Right renal pelvis (tissue), 4 donors: ENCODE measurements around the gene CAMK1G. TPM values are rescaled to one million over a fixed set of nuclear protein-coding genes. Genes with fewer than 3 reads are reported as not detected.

Experiments used
- DNase-seq, 4 donors: peaks; one replicate each; pipeline ENCODE4 v3.0.0-alpha.2; 2013; ENCODE audit warnings: low read depth in 4 of 4, low spot score in 3 of 4, missing footprints in 1 of 4
- polyA plus RNA-seq, 4 donors: library from polyadenylated mRNA; unstranded; fragments of 120-200 nt; gene quantifications; one replicate each; pipeline ENCODE4 v1.2.1, GENCODE V29; 2013; ENCODE audit not compliant: insufficient read length in 4 of 4

The CAMK1G gene
- 1 to 10 TPM; 5.4 to 6.6 (median 6.2) TPM for polyA plus RNA-seq

DNA sequence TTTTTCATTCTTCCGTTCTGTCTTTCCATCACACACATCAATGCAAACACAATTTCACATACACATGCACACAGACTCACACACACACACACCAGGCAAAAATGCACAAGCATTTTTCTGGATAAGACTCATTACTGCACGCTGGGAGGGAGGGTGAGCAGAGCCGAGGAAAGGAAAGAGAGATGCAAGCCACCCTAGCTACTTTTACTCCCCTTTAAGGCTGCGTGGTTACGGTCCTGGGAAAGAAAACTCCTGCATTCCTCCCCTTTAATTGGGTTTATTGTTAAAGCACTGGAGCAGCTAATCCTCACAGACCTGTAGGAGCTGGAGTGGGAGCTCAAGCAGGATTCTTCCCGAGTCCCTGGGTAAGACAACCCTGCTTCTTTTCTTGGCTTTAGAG lies at the start of gene CAMK1G:
TSS of gene CAMK1G (plus strand) at position 307 of the 400 bp plus-strand sequence. CDS start 11,270 bp downstream, outside the sequence.
- DNase-seq: peak in 3 of 4 donors; percentile 58 to 72 (median 63)

DNA sequence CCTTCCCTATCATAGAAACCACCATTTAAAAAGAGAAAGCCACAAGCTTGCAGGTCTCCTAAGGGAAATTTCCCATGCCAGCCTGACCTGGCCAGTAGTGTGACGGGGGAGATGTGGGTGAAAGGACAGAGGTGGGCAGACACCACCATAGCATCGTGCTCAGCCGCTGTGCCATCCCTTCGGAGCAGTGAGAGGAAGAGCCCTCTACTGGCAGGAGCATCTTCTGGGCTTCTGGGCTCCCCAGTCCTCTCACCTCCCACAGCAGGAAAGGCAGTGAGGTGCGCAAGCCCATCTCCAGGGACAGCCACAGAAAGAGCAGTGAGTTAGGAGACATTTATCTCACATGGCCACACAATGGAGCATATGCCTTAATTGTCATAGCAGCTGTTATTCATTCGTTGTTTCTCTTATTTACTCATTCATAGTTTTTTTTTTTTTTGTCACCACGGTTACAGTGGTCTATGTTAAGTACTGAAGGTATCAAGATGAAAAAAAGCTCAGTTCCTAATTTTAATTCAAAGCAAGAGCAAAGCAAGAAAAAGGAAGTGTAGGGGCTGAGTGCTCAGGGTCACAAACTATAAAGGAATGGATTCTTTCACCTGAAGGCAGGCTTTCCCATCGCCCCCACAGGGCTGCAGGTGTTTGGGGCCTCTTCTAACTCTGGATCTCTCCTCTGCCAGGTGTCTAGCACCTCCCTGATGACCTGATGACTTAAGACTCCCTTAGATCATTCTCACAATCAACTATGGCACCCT lies 48.8 kb upstream of the CAMK1G start:
- DNase-seq: no peak

DNA sequence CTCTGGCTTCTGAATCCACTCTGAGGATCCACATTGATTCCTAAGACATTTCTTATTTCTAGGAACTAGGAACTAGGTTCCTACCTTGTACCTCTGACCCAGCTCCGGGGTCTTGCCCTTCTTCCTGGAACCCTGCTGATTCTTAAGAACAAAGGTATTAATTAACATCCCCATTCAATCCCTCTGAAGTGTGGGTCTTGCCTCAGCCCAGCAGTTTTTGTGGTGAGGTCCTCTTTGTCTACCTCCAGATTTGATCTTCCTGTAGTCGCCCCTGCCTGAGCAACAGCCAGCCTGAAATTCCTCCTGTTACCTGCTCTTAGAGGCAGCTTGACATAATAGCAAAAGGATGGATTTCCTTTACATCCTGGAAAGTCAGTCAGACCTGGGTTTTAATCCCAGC lies 46.7 kb upstream of the CAMK1G start:
- DNase-seq: no peak

DNA sequence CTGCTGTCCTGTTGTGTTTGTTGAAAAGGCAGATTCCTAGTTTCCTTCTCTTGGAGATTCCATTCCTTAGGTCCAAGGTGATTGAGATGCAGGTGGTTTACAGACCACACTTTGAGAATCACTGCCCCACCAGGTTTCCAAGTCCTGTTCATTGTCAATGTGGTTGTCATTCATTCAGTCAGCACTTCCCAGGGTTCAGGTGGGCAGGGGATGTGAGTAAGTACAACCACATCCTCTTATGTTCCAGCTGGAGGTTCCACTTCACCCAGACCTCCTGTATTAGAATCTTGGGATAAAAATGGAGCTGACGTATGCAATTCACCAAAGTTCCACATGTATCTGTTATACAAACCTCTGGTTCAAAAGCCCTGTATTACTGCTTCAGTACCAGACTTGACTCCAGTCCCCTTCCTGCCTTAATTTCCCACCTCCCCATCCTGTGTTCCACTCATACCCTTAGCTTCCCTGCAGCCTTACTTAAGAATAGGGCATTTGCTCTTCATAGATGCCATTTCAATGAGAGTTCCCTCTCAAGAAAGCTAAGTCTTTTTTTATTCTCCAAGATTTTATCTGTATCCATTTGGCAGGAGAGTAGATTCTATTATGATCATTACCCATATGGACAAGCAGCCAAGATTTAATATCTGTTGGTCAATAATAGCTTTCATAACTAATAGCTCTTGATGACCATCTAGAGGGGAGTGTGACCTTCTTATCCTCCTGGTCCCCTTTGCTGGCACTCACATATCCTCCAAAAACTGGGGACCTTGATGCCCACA lies 46.0 kb upstream of the CAMK1G start:
- DNase-seq: no peak

DNA sequence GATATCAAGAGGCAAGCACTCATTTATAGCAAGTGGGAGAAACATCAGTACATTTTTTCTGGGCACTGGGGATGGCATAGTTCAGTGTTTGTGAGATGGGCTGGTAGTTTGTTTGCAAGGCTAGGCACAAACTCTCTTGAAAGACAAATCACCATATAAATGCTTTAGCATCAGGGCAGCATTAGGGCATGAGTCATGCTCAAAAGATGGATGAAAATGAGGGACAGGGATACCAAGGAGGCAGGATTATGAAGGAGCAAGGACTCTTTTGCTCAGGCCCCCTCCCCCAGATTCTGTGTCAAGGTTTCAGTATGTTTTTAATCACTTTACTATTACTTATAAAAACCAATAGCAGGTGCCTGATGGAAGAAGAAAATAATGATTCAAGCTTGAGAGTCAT lies 43.9 kb upstream of the CAMK1G start:
- no peak for DNase-seq

DNA sequence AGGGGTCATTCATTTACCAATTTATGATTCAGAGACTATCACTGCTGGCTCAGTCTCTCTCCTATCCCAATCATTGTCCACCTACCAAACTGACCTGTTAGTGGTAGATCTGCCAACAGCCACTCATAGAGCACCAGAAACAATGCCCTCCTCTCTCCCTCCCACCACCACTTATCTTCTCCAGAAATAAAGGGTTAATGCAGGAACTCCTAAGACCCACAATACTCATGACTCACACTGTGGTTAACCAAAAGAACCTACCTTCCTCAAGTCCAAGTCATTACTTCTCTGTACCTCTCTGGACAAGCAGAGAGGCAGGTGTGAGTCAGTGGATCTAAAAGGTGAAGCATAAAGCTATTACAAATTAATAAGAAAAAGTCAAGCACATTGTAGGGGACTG lies 40.9 kb upstream of the CAMK1G start:
- no peak for DNase-seq

DNA sequence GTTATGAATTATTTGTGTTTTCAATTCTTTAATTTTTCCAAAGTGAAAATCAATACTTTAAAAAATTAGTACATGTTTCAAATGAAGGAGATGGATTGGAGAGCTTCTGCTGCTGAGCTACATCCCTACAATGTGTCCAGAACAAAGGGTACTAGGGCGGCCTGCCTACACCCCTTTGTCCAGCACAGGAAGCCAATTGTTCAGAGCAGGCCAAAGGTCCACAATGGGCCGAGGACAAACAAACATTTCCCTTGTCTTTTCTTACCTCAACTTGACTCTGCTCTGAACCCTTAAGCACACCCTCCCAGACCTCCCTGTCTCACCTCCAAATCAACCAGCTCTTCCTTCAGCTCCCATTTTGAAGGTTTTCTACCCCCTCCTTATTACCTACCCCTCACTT lies 39.4 kb upstream of the CAMK1G start:
- no peak for DNase-seq

DNA sequence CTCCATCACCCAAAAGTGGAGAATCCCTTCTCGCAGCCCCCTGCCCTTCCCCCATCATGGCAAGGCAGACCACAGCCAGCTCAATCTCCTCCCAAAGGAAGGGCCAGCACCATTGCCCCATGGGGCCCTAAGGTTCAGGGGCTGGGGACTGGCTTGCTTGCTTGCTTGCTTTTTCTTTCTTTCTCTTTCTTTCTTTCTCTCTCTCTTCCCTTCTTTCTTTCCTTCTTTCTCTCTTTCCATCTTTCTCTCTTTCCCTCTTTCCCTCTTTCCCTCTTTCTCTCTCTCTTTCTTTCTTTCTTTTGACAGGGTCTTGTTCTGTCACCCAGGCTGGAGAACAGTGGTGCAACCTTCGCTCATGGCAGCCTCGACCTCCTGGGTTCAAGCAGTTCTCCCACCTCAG lies 38.1 kb upstream of the CAMK1G start:
- DNase-seq: no peak

DNA sequence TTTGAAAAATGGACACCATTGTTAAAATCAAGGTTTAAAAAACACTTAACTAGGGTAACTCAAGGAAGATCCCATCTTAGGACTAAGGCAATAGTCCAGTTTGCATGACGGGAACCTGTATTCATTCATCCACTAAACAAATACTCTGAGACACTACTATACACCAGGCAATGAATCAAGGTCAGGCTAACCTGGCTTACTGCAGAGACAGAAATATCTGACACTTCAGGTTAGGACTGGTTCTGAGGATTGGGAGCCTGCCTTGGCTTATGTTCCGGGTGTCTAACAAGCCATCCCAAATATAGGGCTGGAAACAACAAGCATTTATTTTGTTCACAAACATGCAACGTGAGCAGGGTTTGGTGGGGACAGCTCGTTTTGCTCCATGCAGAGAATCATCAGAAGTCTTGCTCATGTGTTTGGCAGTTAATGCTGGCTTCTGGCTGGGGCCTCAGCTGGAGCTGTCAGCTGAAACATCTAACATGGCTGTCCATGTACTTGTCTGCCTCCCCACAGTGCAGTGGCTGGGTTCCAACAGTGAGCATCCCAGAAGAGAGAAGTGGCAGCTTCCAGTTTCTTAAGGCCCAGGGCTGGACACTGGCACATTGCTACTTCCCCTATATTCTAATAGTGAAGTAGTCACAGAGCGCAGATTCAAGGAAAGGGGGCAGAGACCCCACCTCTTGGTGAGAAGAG lies 37.0 kb upstream of the CAMK1G start:
- no peak for DNase-seq

DNA sequence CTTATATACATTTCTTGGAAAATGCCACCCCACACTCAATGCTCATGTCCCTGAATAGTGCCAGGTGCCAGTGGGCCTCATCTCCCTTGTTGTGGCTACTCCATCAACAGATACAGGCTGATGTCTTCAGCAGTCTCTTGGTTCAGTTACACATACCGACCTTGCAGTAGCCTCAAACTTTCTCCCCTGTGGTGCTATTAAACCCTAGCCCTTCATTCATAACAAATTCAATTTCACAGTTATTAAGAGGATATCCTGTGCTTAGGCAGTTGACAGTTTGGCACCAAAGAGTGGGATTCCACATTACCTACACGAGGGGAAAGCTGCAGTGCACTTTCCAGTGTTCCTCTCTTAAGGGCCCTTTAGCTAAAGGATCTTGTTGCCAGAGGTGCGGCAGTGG lies 35.9 kb upstream of the CAMK1G start:
- no peak for DNase-seq

DNA sequence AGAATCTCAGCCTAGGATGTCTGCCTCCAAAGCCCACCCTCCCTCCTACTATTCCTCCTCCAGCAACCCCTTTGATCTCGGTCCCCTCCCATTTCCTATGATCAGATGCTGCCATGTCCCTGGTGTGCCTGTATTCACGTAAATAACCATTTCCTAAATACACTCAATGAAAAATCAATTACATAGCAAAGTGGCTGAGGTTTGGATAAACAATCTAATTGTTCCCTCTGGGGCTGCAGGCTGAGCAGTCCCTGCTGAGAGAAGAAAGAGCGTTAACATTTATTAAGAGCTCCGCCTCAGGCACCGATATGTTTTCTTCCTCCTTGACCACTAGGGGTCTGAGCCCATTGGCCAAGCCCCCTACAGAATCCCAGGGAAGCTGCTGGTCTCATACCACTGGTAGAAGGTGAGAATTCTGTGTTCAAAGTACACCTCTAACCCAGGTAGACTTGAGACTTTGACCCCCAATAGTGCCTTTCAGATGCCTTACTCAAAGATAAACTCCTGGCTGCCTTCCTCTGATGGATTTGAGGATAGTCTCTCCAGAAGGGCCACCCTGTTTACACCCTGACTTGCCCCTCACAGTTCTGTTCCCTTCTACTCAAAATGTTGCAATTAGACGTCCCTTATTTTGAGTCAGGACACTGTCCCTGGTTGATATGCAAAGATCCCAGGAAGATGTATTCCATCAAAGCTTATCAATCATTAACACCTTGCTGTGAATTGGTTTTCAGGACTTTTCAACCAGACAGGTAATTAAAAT lies 33.9 kb upstream of the CAMK1G start:
- DNase-seq: no peak

DNA sequence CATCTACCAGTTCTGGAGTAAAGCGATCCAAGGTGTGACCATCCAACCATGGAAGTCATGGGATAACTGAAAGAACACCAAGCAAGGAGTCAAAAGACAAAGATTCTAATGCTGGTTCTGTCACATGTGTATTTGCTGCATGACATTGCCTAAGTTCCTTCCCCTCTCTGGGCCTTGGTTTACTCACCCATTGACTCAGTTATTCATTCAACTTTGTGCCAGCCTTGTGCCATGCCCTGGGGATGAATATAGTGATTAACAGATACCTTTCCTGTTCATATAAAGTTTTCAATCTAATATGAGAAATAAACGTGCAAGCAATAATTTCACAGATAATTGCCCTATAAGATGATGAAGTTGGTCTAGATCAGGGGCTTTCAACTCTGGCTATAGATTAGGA lies 33.0 kb upstream of the CAMK1G start:
- no peak for DNase-seq

DNA sequence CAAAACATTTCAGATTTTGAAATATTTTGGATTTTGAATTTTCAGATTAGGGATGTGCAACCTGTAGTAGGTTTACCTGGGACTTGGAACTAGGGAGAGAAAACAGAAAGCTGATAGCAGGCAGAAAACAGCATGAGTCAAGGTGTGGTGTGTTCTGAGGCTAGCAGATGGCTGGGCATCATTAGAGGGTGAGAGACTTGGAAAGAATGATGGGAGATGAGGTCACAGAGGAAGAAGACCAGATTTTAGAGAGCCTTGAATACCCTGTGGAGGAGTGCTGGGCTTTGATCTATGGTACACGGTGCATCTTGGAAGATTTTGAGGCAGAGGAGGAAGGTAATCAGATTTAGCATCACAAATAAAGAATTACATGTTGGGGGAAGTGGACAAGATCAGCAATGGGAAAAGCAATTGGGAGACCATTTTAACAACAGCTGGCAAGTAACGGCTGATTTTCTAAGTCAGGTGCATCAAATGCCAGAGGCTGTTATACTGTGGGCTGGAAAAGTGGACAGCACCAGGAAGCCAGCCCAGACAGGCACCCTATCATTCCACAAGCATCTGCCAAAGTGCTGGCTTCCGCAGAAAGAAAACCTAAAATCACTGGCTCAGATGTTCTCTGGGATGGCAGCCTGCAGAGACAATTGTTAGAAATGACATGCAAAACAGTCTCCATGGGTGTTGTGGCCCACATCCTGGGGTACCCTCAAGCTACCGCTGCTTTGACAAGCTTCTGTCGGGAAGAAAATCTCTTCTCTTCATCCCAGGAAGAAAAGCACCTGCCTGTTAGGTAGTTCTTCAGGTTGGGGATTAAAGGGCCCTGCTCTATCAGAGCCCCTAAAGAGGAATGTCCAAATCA lies 30.9 kb upstream of the CAMK1G start:
- DNase-seq: no peak

DNA sequence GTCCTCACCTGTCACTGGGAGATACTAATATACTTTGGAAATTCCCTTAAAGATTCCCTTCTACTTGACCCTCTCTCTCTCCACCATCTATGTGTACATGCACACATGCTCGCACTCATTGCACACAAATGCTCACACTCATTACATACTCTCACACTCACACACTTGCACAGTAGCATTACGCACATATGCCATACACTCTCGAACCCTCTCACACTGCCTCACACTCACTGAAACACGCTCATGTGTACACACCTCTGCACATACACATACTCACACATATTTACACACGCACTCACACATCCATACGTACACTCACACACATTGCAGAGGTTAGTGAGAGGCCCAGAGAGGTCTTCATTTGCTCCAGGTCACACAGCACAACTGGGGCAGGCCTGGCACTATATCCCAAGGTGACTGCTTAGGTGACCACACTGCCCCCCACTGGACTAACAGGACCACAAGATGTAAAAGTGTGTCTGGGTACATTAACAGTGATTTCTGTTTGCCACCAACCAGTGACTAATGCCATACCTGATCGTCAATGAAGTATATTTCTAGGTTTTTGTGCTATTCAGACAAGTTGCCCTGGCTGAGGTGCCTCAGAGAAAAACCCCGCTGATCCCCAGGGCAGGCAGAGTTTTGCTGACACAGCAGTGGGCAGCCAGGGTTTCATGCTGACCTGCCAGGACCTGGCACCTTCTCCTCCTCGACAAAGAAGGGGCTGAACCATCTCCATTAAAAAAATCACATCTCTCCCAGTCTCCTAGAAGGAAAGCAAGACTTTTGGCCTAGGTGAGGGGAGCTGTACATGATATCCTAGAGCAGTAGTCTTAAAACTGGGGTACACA lies 28.5 kb upstream of the CAMK1G start:
- no peak for DNase-seq

DNA sequence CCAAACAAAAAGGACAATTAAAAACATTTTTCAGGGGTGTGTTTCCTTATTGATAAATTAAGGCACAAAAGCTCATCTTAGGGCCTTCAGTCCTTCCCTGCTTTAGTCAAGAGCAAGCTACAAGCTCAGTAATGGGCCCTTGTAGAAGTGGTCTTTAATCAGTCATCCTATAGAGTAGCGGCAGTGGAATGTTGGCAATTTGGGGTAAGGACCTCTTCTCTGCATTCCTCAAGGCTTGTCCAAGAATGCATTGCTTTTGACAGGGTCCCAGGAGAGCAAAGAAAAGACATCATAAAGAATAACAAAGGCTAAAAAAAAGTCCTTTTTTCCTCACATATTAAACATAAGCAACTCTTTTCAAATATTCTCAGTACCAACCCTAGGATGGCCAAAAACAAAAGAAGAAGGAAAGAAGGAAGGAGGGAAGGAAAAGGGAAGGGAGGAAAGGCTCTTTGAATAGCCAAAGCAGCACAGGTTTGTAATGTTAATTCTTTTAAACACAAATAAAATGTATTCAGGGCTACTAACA lies 27.3 kb upstream of the CAMK1G start:
- DNase-seq: no peak

DNA sequence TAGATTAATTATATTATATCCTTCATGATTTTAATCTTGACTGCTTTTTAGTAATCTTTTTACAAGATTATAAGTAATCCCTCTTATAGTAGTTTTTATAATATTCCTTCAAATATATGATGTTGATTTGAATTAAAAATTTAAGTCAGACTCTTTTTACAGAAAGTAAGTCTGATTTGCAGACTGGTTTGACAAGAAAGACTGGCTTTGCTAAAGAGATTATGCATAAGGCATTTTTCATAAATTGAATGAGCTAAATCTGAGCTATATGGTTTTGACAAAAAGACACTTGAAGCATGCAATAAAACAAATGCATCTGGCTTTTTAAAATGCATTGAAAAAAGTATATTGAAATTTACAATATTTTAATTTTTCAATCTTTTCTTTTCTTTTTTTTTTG lies 26.3 kb upstream of the CAMK1G start:
- DNase-seq: peak in 1 of 4 donors; percentile 23

DNA sequence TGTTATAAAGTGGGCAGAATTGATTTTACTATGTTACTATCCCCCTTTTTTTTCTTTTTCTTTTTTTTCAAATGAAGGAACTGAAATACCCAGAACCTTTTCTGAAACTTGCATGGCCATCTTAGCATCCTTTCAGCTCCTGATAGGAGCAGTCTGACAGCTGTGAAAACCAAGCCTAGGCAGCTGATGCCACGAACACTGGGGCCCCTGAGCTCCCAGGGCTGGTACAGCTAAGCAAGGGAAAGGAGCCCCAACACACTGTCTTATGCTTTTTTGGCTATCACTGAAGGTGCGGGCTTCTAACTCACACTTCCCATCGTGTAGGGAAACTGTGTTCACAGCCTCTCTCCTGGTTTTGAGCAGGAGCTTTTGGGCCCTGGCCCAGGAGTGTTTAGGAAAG lies 23.0 kb upstream of the CAMK1G start:
- no peak for DNase-seq

DNA sequence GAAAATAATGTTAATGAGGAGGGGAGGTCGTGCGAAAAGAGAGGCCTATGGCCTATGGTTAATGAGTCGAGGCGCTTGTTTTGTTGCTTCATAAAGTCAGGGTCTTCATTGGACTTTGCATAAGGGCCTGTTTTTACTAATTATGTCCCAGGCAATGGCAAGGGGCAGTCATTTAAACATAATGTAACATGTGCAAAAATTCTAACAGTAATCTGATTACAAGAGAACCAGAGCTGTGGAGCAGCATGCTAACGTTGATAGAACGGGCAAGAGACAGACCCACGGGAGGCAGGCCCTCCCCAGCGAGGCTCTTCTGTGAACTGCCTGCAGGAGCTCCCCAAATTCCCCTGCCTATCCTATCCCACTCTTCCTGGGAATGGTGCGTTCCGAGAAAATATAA lies 22.6 kb upstream of the CAMK1G start:
- DNase-seq: no peak

DNA sequence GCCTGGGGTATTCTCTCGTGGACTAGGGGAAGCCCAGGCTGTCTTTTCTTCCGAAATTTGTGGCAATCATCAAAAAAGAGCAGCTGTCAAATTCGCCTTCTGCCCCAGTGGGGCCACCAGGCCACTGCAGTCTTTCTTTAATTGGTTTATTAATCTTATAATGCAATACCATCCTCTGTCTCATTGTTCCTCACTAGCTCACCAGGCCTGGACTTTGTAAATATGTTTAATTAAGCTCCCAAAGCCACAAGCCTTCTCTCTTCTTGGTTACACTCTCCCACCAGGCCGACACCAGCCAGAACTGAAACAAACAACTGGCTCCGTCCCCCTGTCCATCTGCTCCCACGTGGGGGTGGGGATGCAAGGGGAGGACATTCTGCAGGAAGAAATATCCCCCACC lies 22.0 kb upstream of the CAMK1G start:
- no peak for DNase-seq
